NCI-H82 treated with DMSO at 0.1 percent for 48 hours (cell line): ENCODE measurements around the gene ZNF865.

Experiments
- DNase-seq: peaks from one replicate; lab custom pipeline; 2025; ENCODE audit not compliant: unreplicated experiment; lab: John Stamatoyannopoulos, UW

The ZNF865 gene

GRCh38 chr19:55622242-55622969, 17.0 kb downstream of the ZNF865 start:
- DNase-seq: no peak

GRCh38 chr19:55623130-55623529, 17.7 kb downstream of the ZNF865 start:
- no peak for DNase-seq

DNA sequence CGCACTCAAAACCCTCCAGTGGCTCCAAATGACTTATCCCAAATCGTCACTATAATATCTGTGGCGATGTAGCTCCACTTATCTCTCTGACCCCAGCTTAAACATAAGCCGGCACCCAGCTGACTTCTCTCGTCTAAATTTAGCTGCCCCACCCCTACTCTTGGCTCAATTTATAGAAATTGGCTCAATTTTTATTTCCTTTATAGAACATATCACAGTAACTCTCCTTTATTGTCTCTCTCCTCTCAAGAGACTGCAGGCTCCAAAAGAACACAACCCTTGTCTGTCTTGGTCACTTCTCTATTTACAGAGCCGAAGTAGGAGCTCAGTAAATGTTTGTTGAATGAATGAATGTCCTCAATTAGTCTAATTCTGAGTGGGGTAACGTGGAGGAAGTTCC, 18.1 kb downstream of the ZNF865 start:
- no peak for DNase-seq

- DNase-seq: peak; percentile 90
Observed at GRCh38 chr19:55624109-55625003, 18.9 kb downstream of the ZNF865 start, which contains the start of gene ZNF784. TSS of gene ZNF784 (minus strand) at chr19:55624566. CDS start at chr19:55624561, 5 bp downstream.

DNA sequence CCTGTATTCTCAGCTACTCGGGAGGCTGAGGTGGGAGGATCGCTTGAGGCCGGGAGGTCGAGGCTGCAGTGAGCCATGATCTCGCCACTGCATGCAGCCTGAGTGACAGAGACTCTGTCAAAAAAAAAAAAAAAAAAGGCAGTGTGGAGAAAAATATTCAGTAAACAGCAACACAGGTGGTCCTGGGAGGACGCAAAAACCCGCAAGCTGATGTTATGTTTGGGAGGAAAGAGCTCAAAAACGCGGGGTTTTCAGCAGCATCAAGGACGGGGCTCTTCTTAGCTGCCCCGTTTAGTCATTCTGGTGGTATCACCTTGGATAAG, 19.5 kb downstream of the ZNF865 start:
- no peak for DNase-seq

GRCh38 chr19:55626350-55626749, 20.9 kb downstream of the ZNF865 start:
- no peak for DNase-seq

DNA sequence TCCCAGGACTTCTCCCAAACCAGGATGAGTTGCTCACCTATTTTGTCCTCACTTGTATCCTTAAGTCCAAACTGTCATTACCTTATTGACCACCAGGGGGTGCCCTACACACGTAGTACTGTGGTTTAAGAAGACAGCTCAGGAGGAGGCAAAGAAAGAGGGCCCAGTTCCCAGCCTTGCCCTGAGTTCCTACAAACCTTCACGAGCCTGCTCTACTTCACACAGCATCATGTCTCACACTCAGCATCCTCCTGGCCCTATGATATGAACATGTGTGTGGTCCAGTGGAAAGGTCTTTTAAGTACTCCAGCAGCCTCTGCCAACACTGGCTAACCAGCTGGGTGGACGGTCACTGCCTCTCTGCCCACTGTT, 27.0 kb downstream of the ZNF865 start:
- peak; percentile 71 for DNase-seq

DNA sequence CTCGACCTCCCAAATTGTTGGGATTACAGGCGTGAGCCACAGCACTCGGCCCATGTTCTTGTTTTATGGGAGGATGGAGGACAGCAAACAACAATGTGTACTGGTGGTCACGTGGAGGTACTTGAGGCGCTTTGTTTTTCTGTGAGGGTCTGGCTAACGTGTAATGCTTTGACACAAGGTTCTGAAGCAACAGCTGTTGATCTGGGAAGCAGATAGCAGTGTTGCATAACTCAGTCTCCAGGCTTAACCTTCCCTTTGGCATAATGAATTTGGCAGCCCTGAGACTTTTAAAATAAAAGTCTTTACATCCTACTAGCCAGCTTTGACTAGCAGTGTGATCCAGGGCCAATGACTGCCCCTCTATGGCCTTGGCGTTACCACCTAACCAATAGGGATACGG, 28.4 kb downstream of the ZNF865 start:
- DNase-seq: no peak

DNA sequence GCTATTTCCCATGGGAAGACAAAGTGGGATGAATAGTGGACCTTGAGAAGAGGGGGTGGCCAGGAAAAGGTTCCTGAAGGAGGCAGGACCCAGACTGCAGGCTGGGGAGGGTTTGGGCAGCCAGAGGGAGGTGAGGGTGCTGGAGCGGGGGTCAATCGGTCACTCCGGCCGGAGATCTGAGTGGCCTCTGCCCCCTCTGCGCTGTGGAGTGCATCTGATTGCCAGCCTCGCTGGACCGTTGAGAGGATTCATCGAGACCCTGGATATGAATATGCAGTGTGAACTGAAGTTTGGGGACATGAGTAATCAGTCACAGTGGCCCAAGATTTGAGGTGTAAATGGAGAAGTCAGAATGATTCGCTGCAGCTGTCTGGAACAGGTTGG, 29.9 kb downstream of the ZNF865 start:
- DNase-seq: no peak

GRCh38 chr19:55635856-55636440, 30.5 kb downstream of the ZNF865 start:
- no peak for DNase-seq

- DNase-seq: no peak
Observed at GRCh38 chr19:55636723-55637122, 31.3 kb downstream of the ZNF865 start.

DNA sequence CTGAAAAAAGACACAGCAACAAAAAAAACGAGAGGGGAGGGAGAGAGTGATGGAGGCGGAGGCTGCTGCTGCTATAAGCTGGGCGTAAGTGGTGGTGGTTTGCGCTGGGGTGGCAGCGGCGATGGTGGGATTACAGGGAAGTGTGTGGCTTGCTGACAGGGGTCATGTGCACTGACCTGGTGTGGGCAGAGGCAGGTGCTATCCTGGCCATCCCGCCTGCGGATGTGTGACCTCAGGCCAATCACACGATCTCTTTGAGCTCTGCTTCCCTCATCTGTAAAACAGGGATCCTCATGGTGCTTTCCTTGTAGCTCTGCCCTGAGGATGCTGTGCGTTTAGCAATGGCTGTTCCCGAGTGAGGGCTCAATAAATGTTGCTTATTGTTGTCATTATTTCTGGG, 32.1 kb downstream of the ZNF865 start:
- no peak for DNase-seq

DNA sequence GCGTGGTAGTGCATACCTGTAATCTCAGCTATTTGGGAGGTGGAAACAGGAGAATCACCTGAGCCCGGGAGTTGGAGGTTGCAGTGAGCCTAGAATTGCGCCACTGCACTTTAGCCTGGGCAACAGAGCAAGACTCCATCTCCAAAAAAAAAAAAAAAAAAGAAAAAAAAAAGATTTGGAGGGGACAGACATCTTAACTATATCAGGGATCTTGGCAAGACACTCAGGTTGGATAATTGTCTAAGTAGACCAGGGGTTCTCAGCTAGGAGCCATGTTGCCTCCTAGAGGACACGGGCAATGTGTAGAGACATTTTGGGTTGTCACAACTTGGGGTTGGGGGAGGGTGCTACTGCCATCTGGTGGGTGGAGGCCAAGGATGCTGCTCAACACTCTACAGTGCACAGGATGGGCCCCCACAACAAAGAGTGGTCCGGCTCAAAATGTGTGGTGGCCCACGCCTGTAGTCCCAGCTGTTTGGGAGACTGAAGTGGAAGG, 33.5 kb downstream of the ZNF865 start:
- DNase-seq: no peak

DNA sequence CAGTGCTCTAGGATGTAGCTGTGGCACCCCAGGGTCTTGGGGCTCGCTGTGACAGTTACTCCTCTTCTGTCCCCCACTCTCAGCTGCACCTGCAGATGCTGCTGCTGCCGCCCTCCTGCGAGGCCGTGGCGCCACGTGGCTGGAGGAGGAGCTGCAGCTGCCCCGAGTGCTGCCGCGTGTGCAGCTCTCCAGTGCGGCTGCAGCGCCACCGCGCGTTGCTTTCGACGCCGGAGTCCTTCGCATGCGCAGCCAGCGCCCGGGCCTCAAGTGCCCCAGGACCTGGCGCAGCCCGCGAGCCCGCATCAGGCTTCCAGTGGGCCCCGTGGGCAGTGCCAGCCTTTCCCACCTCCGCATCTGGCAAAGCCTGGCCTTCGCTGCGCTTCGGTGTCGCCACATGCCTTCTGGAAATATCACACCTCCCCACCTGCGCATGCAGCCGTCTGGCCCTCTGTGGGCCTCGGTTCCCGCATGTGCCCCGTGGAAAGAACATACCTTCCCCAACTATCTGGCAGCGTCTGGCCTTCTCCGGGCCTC, 34.7 kb downstream of the ZNF865 start:
- no peak for DNase-seq

DNA sequence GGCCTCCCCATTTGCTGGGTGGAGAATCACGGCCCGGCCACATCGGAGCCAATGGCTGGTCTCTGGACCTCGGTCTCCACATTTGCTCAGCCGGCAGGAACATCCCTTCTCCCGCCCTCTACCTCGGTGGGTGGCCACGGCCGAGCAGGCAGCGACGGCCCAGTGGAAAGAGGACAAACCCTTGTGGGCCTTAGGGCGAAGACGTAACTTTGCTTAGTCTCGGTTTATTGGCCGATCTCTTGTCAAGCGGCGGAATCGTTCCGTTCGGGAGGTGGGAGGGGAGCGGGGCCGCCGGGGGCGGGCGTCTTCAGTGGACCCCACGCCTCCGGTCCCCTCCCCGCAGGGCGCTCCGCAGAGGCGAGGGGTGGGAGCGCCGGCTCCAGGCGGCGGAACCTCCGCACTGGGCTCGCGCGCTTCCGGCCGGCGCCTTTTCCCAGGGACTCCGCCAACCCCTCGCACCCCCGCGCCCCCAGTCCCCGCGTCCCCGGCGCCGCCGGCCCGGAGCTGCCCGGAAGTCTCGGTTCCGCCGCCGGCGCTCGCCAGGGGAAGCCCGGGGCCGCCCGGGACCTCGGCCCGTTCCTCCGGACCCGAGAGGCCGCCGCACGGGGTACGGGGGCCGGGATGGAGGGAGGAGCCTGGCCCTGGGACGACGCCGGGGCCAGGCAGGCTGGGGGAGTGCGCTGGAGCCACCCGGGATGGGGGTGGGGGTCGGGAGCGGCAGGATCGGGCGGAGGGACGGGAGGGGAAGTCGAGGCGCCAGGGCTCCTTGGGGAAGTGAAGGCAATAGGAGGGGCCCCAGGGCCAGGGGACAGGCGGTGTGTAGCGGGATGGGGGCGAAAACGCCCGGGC, 35.4 kb downstream of the ZNF865 start, which contains the start of gene ZNF580:
ZNF580 (plus strand) TSS at position 426 of the 849 bp plus-strand sequence. CDS start 1,507 bp downstream, outside the sequence.
- no peak for DNase-seq

DNA sequence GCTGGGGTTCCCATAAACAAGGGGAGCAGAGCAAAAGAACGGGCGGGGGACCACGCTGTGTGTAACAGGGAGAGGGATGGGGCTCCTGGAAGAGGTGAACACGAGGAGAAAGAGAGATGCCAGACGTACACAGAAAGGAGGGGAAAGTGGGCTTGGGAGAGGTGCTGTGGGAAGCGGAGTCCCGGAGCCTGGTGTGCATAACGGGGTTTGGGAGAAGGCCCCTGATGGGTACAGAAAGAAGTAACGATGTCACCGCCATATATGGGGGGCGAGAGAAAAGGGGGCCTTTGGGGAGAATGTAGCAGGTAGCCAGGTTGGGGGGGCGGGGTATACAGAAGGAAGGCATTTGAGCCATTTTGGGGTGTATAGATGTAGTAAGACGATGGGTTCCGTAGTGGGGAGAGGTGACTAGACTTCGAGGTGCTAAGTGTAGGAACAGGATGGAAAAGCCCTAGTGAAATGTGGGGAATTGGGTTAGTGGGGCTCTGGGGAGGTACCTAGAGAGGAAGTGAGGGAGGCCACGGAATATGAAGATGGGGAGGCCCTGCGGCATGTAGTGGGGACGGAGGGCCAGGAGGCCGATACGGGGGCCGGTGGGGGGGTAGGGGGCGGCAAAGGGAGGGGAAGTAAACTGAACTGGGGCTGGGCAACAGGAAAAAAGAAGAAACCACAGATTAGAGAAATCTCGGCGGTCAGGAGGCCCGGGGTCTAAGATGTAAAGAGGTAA, 36.1 kb downstream of the ZNF865 start:
- no peak for DNase-seq

DNA sequence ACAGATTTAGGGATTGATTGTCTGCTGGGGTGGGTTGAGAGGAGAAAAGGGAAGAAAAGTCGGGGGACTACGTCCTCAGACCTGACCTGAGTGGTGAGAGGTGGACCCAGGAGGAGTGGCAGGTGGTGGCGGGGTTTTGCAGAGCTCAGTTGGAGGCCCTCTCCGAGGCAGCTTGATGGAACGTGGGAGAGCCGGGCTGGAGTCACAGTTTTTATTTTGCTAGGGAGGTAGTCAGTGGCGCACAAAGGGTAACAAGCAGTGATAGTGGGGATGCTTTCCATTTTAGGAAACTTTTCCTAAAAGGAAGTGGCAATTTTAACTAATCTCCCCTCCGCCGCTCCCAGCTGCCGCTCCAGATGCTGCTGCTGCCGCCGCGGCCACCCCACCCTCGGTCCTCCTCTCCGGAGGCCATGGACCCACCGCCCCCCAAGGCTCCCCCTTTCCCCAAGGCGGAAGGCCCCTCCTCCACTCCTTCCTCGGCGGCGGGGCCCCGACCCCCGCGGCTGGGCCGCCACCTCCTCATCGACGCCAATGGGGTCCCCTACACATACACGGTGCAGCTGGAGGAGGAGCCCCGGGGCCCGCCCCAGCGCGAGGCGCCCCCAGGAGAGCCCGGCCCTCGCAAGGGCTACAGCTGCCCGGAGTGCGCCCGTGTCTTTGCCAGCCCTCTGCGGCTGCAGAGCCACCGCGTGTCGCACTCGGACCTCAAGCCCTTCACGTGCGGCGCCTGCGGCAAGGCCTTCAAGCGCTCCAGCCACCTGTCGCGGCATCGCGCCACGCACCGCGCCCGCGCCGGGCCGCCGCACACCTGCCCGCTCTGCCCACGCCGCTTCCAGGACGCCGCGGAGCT, 36.9 kb downstream of the ZNF865 start:
- DNase-seq: no peak

- DNase-seq: peak; percentile 54
Observed at GRCh38 chr19:55643003-55643886, 37.8 kb downstream of the ZNF865 start, which contains the start of gene ZNF581. TSS of gene ZNF581 (plus strand) at chr19:55643649. CDS start at chr19:55644572, 923 bp downstream.
